GM12801 (cell line): Measurements from ENCODE around the gene LRBA.

Experiments
- CTCF ChIP-seq: IDR thresholded peaks from one replicate; pipeline ENCODE4 v1.5.1; 2011; ENCODE audit warnings: control low read depth; ENCODE audit not compliant: insufficient read length; ENCODE audit errors: extremely low read depth

Gene LRBA

GRCh38 chr4:150739591-150739990 lies 275.5 kb downstream of the LRBA start:
- no peak for TF ChIP-seq CTCF

- no peak for TF ChIP-seq CTCF
Measured at GRCh38 chr4:150725957-150726523, 289.0 kb downstream of the LRBA start.

- no peak for TF ChIP-seq CTCF
Measured at GRCh38 chr4:150723727-150724411, 291.2 kb downstream of the LRBA start.

- TF ChIP-seq CTCF: no peak
Measured at GRCh38 chr4:150722908-150723362, 292.1 kb downstream of the LRBA start.

- no peak for TF ChIP-seq CTCF
Measured at GRCh38 chr4:150720973-150721518, 294.0 kb downstream of the LRBA start.

- TF ChIP-seq CTCF: no peak
Measured at GRCh38 chr4:150717952-150718351, 297.1 kb downstream of the LRBA start.

- no peak for TF ChIP-seq CTCF
Measured at GRCh38 chr4:150714462-150715438, 300.3 kb downstream of the LRBA start.
